ENCODE measurements around the gene MSRB3. TPM values are rescaled to one million over a fixed set of nuclear protein-coding genes. Genes with fewer than 3 reads are reported as not detected.

Gene MSRB3
- total and polyA plus RNA-seq, 2 experiments from 2014 or later: 16.9 to 19.2 TPM

DNA sequence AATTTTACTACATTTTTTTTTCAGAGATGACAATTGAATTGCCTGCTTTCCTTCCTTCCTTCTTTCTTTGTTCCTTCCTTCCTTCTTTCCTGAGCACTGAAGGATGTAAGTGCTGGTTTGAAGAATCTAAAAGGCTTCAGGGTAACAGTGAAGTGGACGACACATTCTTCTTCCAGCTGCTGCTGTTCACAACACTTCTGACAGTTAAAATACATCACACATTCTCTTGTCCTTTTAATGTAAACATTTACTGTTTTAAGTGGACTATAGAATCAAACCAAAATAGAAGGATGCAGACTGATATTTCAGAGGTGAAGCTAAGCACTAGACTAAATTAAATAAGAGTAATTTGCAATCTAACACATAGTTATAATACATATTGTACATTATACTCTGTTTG lies 151.5 kb downstream of the MSRB3 start:
- H3K9me2 ChIP-seq (replicated peaks; ENCODE audit: insufficient read depth): no peaks in the 10 kb centered on the region
- no peak overlapping the region for H3K27ac ChIP-seq
- H3K79me2 ChIP-seq: no peaks in the 10 kb centered on the region
- no peak overlapping the region for H3K4me2 ChIP-seq
- 52% methylated on average over 1 of the region's 1 CpG for WGBS (ENCODE audit: low lambda C conversion rate, missing lambda C conversion rate)
- no peak overlapping the region for H3K4me3 ChIP-seq
- no peaks in the 10 kb centered on the region for H4K20me1 ChIP-seq (ENCODE audit: insufficient read depth, poor library complexity, severe bottlenecking)
- H3K9me3 ChIP-seq (ENCODE audit: low read depth): no peaks in the 10 kb centered on the region
- no peaks in the 10 kb centered on the region for H3K36me3 ChIP-seq (replicated peaks; ENCODE audit: insufficient read depth, low read depth)
- peaks cover 28% of the 10 kb centered on the region for H3K4me1 ChIP-seq (ENCODE audit: insufficient read depth)
- no peak overlapping the region for H2AFZ ChIP-seq
- TF ChIP-seq EZH2 (IDR thresholded peaks at IDR 0.05; ENCODE audit: borderline replicate concordance): no peak
- DNase-seq (ENCODE audit: low spot score): no peak
- no peaks in the 10 kb centered on the region for H3K27me3 ChIP-seq

- no peaks in the 10 kb centered on the region for H3K9me2 ChIP-seq (replicated peaks; ENCODE audit: insufficient read depth)
- no peaks in the 10 kb centered on the region for H3K27me3 ChIP-seq
- H3K27ac ChIP-seq: no peak overlapping the region
- H3K4me1 ChIP-seq (ENCODE audit: insufficient read depth): peaks cover 28% of the 10 kb centered on the region
- H4K20me1 ChIP-seq (ENCODE audit: insufficient read depth, poor library complexity, severe bottlenecking): no peaks in the 10 kb centered on the region
- H3K4me2 ChIP-seq: no peak overlapping the region
- no peak overlapping the region for H3K4me3 ChIP-seq
- TF ChIP-seq EZH2 (IDR thresholded peaks at IDR 0.05; ENCODE audit: borderline replicate concordance) (no peak), CTCF (IDR thresholded peaks at IDR 0.05; ENCODE audit: poor library complexity) (no peak), EZH2phosphoT487 (IDR thresholded peaks at IDR 0.05; ENCODE audit: low read depth, severe bottlenecking, unreplicated experiment) (no peak)
- no peak overlapping the region for H2AFZ ChIP-seq
- 72% methylated on average over 3 of the region's 3 CpGs for WGBS (ENCODE audit: low lambda C conversion rate, missing lambda C conversion rate)
- H3K36me3 ChIP-seq (replicated peaks; ENCODE audit: insufficient read depth, low read depth): no peaks in the 10 kb centered on the region
- H3K9me3 ChIP-seq (ENCODE audit: low read depth): no peaks in the 10 kb centered on the region
- H3K79me2 ChIP-seq: no peaks in the 10 kb centered on the region
- no peak for DNase-seq (ENCODE audit: low spot score)
Measured at GRCh38 chr12:65430571-65431306, 152.3 kb downstream of the MSRB3 start.

DNA sequence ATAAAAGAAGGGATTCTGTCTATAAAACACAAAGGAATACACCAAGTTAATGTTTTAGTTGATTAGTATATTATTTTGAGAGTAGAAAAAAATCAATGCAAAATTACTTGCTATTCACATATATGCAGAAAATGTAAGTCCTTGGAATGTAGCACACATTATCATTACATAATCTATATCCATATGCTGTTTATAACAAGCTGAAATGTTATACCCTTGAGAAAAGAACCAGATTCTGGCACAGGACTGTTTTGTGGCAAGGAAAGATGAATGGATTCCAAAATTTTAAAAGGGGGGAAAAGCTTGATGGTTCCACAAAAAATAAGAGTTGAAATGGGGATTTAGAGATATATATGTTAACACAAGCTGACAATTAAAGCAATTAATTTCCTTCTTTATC lies 153.6 kb downstream of the MSRB3 start:
- Histone ChIP-seq H3K27ac (peak overlapping the region; percentile 17), H3K4me3 (no peak overlapping the region), H2AFZ (no peak overlapping the region), H3K79me2 (no peaks in the 10 kb centered on the region), H3K36me3 (replicated peaks; ENCODE audit: insufficient read depth, low read depth) (no peaks in the 10 kb centered on the region), H3K9me2 (replicated peaks; ENCODE audit: insufficient read depth) (no peaks in the 10 kb centered on the region), H3K9me3 (ENCODE audit: low read depth) (no peaks in the 10 kb centered on the region), H3K27me3 (no peaks in the 10 kb centered on the region), H3K4me1 (ENCODE audit: insufficient read depth) (peaks cover 28% of the 10 kb centered on the region), H4K20me1 (ENCODE audit: insufficient read depth, poor library complexity, severe bottlenecking) (no peaks in the 10 kb centered on the region), H3K4me2 (no peak overlapping the region)
- TF ChIP-seq EZH2phosphoT487 (IDR thresholded peaks at IDR 0.05; ENCODE audit: low read depth, severe bottlenecking, unreplicated experiment): no peak
- no peak for TF ChIP-seq EZH2 (IDR thresholded peaks at IDR 0.05; ENCODE audit: borderline replicate concordance)
- TF ChIP-seq CTCF (IDR thresholded peaks at IDR 0.05; ENCODE audit: poor library complexity): no peak
- DNase-seq (ENCODE audit: low spot score): no peak

DNA sequence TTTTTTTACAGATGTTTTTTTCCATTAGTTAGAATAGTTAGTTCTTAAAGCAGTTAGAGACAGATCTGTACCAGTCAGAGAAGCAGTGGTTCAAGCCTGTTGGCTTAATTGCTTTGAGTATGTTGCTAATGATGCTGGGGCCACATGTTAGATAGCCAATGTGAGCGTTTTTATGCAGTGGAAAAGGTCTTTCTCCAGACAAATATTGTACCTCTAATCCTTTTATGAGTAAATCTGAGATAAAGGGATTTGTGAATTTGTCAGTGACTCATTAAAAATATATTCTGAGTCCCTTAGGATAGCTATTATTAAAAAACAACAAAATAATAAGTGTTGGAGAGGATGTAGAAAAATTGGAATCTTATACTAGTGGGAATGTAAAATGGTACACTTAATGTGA lies 154.2 kb downstream of the MSRB3 start:
- Histone ChIP-seq H3K36me3 (replicated peaks; ENCODE audit: insufficient read depth, low read depth) (no peaks in the 10 kb centered on the region), H3K4me3 (no peak overlapping the region), H3K9me3 (ENCODE audit: low read depth) (no peaks in the 10 kb centered on the region), H2AFZ (no peak overlapping the region), H3K79me2 (no peaks in the 10 kb centered on the region), H3K9me2 (replicated peaks; ENCODE audit: insufficient read depth) (no peaks in the 10 kb centered on the region), H3K27ac (peak overlapping the region; percentile 17), H3K27me3 (no peaks in the 10 kb centered on the region), H4K20me1 (ENCODE audit: insufficient read depth, poor library complexity, severe bottlenecking) (no peaks in the 10 kb centered on the region), H3K4me1 (ENCODE audit: insufficient read depth) (peaks cover 28% of the 10 kb centered on the region), H3K4me2 (no peak overlapping the region)
- WGBS (ENCODE audit: low lambda C conversion rate, missing lambda C conversion rate): 33% methylated on average over 1 of the region's 1 CpG
- no peak for DNase-seq (ENCODE audit: low spot score)
- no peak for TF ChIP-seq EZH2phosphoT487 (IDR thresholded peaks at IDR 0.05; ENCODE audit: low read depth, severe bottlenecking, unreplicated experiment)
- TF ChIP-seq CTCF (IDR thresholded peaks at IDR 0.05; ENCODE audit: poor library complexity): no peak
- no peak for TF ChIP-seq EZH2 (IDR thresholded peaks at IDR 0.05; ENCODE audit: borderline replicate concordance)

Measured in hepatocyte (in vitro differentiated cells).